Nephron progenitor cell (in vitro differentiated cells): ENCODE measurements around the gene C14orf119.

Experiments used
- DNase-seq: peaks from one replicate; pipeline ENCODE4 v3.0.0; 2021
- H3K27ac Mint-ChIP-seq: 2 replicates; pipeline ENCODE4 v1.8.0; 2021; ENCODE audit warnings: mild to moderate bottlenecking, moderate library complexity, mixed read lengths
- H3K27me3 Mint-ChIP-seq: 2 replicates; pipeline ENCODE4 v1.8.0; 2021; ENCODE audit warnings: mild to moderate bottlenecking, low read depth, mixed read lengths; ENCODE audit not compliant: poor library complexity
- H3K36me3 Mint-ChIP-seq: 2 replicates; pipeline ENCODE4 v1.8.0; 2021; ENCODE audit warnings: low read depth, mixed read lengths
- H3K4me1 Mint-ChIP-seq: 2 replicates; pipeline ENCODE4 v1.8.0; 2021; ENCODE audit warnings: mixed read lengths
- H3K4me3 Mint-ChIP-seq: 2 replicates; pipeline ENCODE4 v1.8.0; 2021; ENCODE audit warnings: mild to moderate bottlenecking, moderate library complexity, mixed read lengths
- H3K9me3 Mint-ChIP-seq: 2 replicates; pipeline ENCODE4 v1.8.0; 2021; ENCODE audit warnings: mild to moderate bottlenecking, moderate library complexity, mixed read lengths
- CTCF ChIP-seq: fragments of 200-600 bp; sonication (generic); IDR thresholded peaks from 2 replicates; pipeline ENCODE4 v1.5.0; 2021; ENCODE audit warnings: antibody characterized with exemption

The C14orf119 gene

GRCh38 chr14:23136566-23137133, 41.3 kb downstream of the C14orf119 start:
- no peaks in the 10 kb centered on the region for H3K27me3 Mint-ChIP-seq
- no peak for DNase-seq
- peaks cover 21% of the 10 kb centered on the region for H3K4me1 Mint-ChIP-seq
- peaks cover 35% of the 10 kb centered on the region for H3K36me3 Mint-ChIP-seq
- H3K9me3 Mint-ChIP-seq: no peaks in the 10 kb centered on the region
- no peak overlapping the region for H3K4me3 Mint-ChIP-seq
- H3K27ac Mint-ChIP-seq: peak overlapping the region; percentile 13
- TF ChIP-seq CTCF: no peak

GRCh38 chr14:23137192-23137812, 42.0 kb downstream of the C14orf119 start:
- DNase-seq: no peak
- no peaks in the 10 kb centered on the region for H3K9me3 Mint-ChIP-seq
- TF ChIP-seq CTCF: no peak

GRCh38 chr14:23137813-23138535, 42.7 kb downstream of the C14orf119 start:
- Mint-ChIP-seq H3K27ac (no peak overlapping the region), H3K4me3 (no peak overlapping the region), H3K36me3 (peaks cover 44% of the 10 kb centered on the region), H3K4me1 (peaks cover 21% of the 10 kb centered on the region), H3K9me3 (no peaks in the 10 kb centered on the region), H3K27me3 (no peaks in the 10 kb centered on the region)
- TF ChIP-seq CTCF: no peak
- DNase-seq: no peak

More at GRCh38 chr14:23137192-23137812, 42.0 kb downstream of the C14orf119 start:
- Mint-ChIP-seq H3K4me3 (no peak overlapping the region), H3K4me1 (peaks cover 21% of the 10 kb centered on the region), H3K36me3 (peaks cover 41% of the 10 kb centered on the region), H3K27ac (peak overlapping the region; percentile 54), H3K27me3 (no peaks in the 10 kb centered on the region)

GRCh38 chr14:23139874-23140273, 44.6 kb downstream of the C14orf119 start:
- Mint-ChIP-seq H3K4me1 (peaks cover 24% of the 10 kb centered on the region), H3K27me3 (no peaks in the 10 kb centered on the region), H3K9me3 (no peaks in the 10 kb centered on the region), H3K36me3 (peaks cover 48% of the 10 kb centered on the region), H3K27ac (peak overlapping the region; percentile 77), H3K4me3 (no peak overlapping the region)
- no peak for TF ChIP-seq CTCF
- DNase-seq: no peak

- no peak for DNase-seq
- no peaks in the 10 kb centered on the region for H3K27me3 Mint-ChIP-seq
- no peak overlapping the region for H3K4me3 Mint-ChIP-seq
- H3K4me1 Mint-ChIP-seq: peaks cover 24% of the 10 kb centered on the region
- no peaks in the 10 kb centered on the region for H3K9me3 Mint-ChIP-seq
- H3K27ac Mint-ChIP-seq: peak overlapping the region; percentile 77
- no peak for TF ChIP-seq CTCF
- peaks cover 48% of the 10 kb centered on the region for H3K36me3 Mint-ChIP-seq
Measured at GRCh38 chr14:23140371-23140770, 45.1 kb downstream of the C14orf119 start.
